ENCODE measurements around the gene CPVL. TPM values are rescaled to one million over a fixed set of nuclear protein-coding genes. Genes with fewer than 3 reads are reported as not detected.

Gene CPVL
- total RNA-seq, 5 donors from 2014 or later (not counting 1 experiment from before 2014, with no cell fraction given), result 0.47 to 1.6 (median 0.66) TPM

DNA sequence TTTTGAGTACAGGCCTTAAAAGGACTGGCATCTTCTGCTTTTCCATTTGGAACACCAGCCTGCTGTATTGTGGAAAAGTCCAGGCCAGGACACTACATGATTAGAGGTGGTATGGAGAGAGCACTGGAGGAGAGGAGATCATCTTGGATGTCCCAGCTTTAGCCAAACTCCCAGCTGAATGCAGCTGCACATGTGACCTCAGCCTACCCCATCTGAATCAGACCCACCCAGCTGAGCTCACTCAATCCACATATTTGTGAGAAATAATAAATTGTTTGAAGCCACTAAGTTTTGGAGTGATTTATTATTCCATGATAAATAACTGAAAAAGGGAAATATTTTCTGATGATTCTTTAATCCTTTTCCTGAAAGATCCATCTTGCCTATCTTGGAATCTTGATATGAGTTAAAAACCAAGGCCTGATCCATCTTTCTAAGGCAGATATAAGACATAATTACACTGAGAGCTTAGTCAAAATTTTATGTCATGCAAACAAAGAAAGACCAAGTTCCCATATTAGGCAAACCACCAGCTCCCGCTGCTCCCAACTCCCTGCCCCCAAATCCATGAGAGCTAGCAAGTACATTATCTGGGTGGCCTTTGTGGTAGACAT lies 133.1 kb downstream of the CPVL start:
- no peak for ATAC-seq (replicated peaks in 1 of 4)
- Mint-ChIP-seq H3K9me3 (no peaks in the 10 kb centered on the region), H3K4me3 (no peak overlapping the region), H3K27me3 (peaks cover 0 to 3% of the 10 kb centered on the region in 2 donors), H3K4me1 (no peaks in the 10 kb centered on the region), H3K27ac (no peak overlapping the region), H3K36me3 (no peaks in the 10 kb centered on the region)
- no peaks in the 10 kb centered on the region for H3K36me3 ChIP-seq (ENCODE audit: control insufficient read depth in 2 of 2, extremely low read depth in 1 of 2, insufficient read depth in 1 of 2, low read length in 1 of 2)
- H3K9me3 ChIP-seq, result no peaks in the 10 kb centered on the region
- CTCF ChIA-PET, result no interaction called here
- no peaks in the 10 kb centered on the region for H3K4me1 ChIP-seq (ENCODE audit: control insufficient read depth in 1 of 2, extremely low read depth in 1 of 2, insufficient read depth in 2 of 2, low read length in 2 of 2)
- POLR2A ChIA-PET, result no interaction called here
- peaks cover 0 to 3% of the 10 kb centered on the region in 2 experiments for H3K27me3 ChIP-seq (replicated peaks in 1 of 2; ENCODE audit: control insufficient read depth in 2 of 2, extremely low read depth in 1 of 2, insufficient read depth in 2 of 2, low read length in 1 of 2)
- DNase-seq, result no peak
- WGBS (ENCODE audit: insufficient coverage), result no CpG with 5 or more reads among the region's 1 CpG
- H3K4me3 ChIP-seq (ENCODE audit: control insufficient read depth in 1 of 2, extremely low read depth in 1 of 2, low read length in 1 of 2), result no peak overlapping the region
- H3K27ac ChIP-seq (ENCODE audit: low read length), result no peak overlapping the region

- no peaks in the 10 kb centered on the region for H3K9me3 Mint-ChIP-seq
- H3K9me3 ChIP-seq, result no peaks in the 10 kb centered on the region
- no peak overlapping the region for H3K27ac ChIP-seq (ENCODE audit: low read length)
- H3K36me3 Mint-ChIP-seq, result no peaks in the 10 kb centered on the region
- ATAC-seq (replicated peaks in 1 of 4) (no peak), DNase-seq (no peak)
- H3K27ac Mint-ChIP-seq, result no peak overlapping the region
- ChIA-PET POLR2A (interaction anchor here (0.6 to 0.7 kb wide), 2 partner anchors 11 to 139 kb away, joined by 3 to 5 read pairs; no protein-coding TSS in a partner anchor), CTCF (no interaction called here)
- H3K4me3 Mint-ChIP-seq, result no peak overlapping the region
- H3K4me1 Mint-ChIP-seq, result no peaks in the 10 kb centered on the region
- H3K4me3 ChIP-seq (ENCODE audit: control insufficient read depth in 1 of 2, extremely low read depth in 1 of 2, low read length in 1 of 2), result no peak overlapping the region
- no CpG with 5 or more reads among the region's 1 CpG for WGBS (ENCODE audit: insufficient coverage)
- H3K4me1 ChIP-seq (ENCODE audit: control insufficient read depth in 1 of 2, extremely low read depth in 1 of 2, insufficient read depth in 2 of 2, low read length in 2 of 2), result no peaks in the 10 kb centered on the region
- H3K27me3 Mint-ChIP-seq, result peaks cover 0 to 10% of the 10 kb centered on the region in 2 donors
- H3K36me3 ChIP-seq (ENCODE audit: control insufficient read depth in 2 of 2, extremely low read depth in 1 of 2, insufficient read depth in 1 of 2, low read length in 1 of 2), result no peaks in the 10 kb centered on the region
- no peaks in the 10 kb centered on the region for H3K27me3 ChIP-seq (replicated peaks in 1 of 2; ENCODE audit: control insufficient read depth in 2 of 2, extremely low read depth in 1 of 2, insufficient read depth in 2 of 2, low read length in 1 of 2)
These were observed 136.4 kb downstream of the CPVL start for GRCh38 chr7:29009947-29010346.

GRCh38 chr7:29008590-29008989 lies 137.7 kb downstream of the CPVL start:
- H3K27ac ChIP-seq (ENCODE audit: low read length), result no peak overlapping the region
- no peaks in the 10 kb centered on the region for H3K9me3 Mint-ChIP-seq
- H3K36me3 ChIP-seq (ENCODE audit: control insufficient read depth in 2 of 2, extremely low read depth in 1 of 2, insufficient read depth in 1 of 2, low read length in 1 of 2), result no peaks in the 10 kb centered on the region
- peaks cover 0 to 10% of the 10 kb centered on the region in 2 donors for H3K27me3 Mint-ChIP-seq
- no peaks in the 10 kb centered on the region for H3K27me3 ChIP-seq (replicated peaks in 1 of 2; ENCODE audit: control insufficient read depth in 2 of 2, extremely low read depth in 1 of 2, insufficient read depth in 2 of 2, low read length in 1 of 2)
- ChIA-PET POLR2A (no interaction called here), CTCF (interaction anchor here in 1 of 2 donors (0.7 kb wide), 1 partner anchor 27 kb away, joined by 4 read pairs; no protein-coding TSS in a partner anchor)
- WGBS (ENCODE audit: insufficient coverage), result 88% methylated on average over 1 of the region's 2 CpGs
- H3K9me3 ChIP-seq, result no peaks in the 10 kb centered on the region
- no peaks in the 10 kb centered on the region for H3K4me1 Mint-ChIP-seq
- no peak for DNase-seq
- H3K36me3 Mint-ChIP-seq, result no peaks in the 10 kb centered on the region
- no peak for ATAC-seq (replicated peaks in 1 of 4)
- no peak overlapping the region for H3K4me3 Mint-ChIP-seq
- H3K4me3 ChIP-seq (ENCODE audit: control insufficient read depth in 1 of 2, extremely low read depth in 1 of 2, low read length in 1 of 2), result no peak overlapping the region
- H3K27ac Mint-ChIP-seq, result no peak overlapping the region
- H3K4me1 ChIP-seq (ENCODE audit: control insufficient read depth in 1 of 2, extremely low read depth in 1 of 2, insufficient read depth in 2 of 2, low read length in 2 of 2), result no peaks in the 10 kb centered on the region

DNA sequence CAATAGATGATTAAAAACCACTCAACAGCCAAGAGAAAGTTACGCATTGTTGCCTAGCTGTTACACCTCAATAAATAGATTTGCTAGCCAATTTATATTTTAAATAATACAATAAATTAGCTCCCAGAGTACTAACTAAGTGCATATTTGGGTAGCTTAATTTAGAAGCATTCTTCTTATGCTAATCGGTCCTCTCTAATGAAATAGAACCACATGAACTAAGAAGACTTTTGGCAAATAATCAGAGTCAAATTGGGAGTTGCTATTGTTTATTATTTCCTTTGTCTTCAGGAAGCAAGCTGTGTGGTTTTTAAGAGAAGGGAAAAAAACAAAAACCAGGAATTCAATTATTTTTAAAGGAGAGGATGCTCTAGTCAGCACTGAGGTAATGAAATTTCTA lies 139.2 kb downstream of the CPVL start:
- ChIA-PET CTCF (no interaction called here), POLR2A (no interaction called here)
- no CpG with 5 or more reads among the region's 2 CpGs for WGBS (ENCODE audit: insufficient coverage)
- Mint-ChIP-seq H3K27me3 (peaks cover 0 to 10% of the 10 kb centered on the region in 2 donors), H3K27ac (no peak overlapping the region), H3K36me3 (no peaks in the 10 kb centered on the region), H3K4me3 (no peak overlapping the region), H3K9me3 (no peaks in the 10 kb centered on the region), H3K4me1 (no peaks in the 10 kb centered on the region)
- Histone ChIP-seq H3K27me3 (replicated peaks in 1 of 2; ENCODE audit: control insufficient read depth in 2 of 2, extremely low read depth in 1 of 2, insufficient read depth in 2 of 2, low read length in 1 of 2) (no peaks in the 10 kb centered on the region), H3K9me3 (no peaks in the 10 kb centered on the region), H3K4me1 (ENCODE audit: control insufficient read depth in 1 of 2, extremely low read depth in 1 of 2, insufficient read depth in 2 of 2, low read length in 2 of 2) (no peaks in the 10 kb centered on the region), H3K4me3 (ENCODE audit: control insufficient read depth in 1 of 2, extremely low read depth in 1 of 2, low read length in 1 of 2) (no peak overlapping the region), H3K27ac (ENCODE audit: low read length) (no peak overlapping the region), H3K36me3 (ENCODE audit: control insufficient read depth in 2 of 2, extremely low read depth in 1 of 2, insufficient read depth in 1 of 2, low read length in 1 of 2) (no peaks in the 10 kb centered on the region)
- no peak for ATAC-seq (replicated peaks in 1 of 4)
- DNase-seq, result no peak

DNA sequence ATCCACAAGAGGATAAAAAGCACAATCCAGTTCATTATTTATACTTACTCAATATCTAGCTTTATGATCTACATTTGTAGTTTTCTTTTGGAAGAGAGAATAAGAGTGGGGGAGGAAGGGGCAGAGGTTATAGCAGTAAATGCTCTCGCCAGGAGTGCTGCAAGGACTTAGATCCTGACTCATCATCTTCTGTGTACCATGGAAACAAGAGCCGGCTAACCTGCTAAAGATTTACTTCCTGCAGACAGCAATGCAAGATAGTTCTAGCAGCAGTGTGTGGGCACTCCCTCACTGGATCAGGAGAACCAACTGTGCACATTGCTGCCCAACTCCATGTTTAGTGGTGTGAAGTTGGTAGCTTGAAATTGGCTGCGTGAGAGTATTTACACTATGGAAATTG lies 140.5 kb downstream of the CPVL start:
- Histone ChIP-seq H3K9me3 (no peaks in the 10 kb centered on the region), H3K36me3 (ENCODE audit: control insufficient read depth in 2 of 2, extremely low read depth in 1 of 2, insufficient read depth in 1 of 2, low read length in 1 of 2) (no peaks in the 10 kb centered on the region), H3K27me3 (replicated peaks in 1 of 2; ENCODE audit: control insufficient read depth in 2 of 2, extremely low read depth in 1 of 2, insufficient read depth in 2 of 2, low read length in 1 of 2) (no peaks in the 10 kb centered on the region), H3K4me3 (ENCODE audit: control insufficient read depth in 1 of 2, extremely low read depth in 1 of 2, low read length in 1 of 2) (no peak overlapping the region), H3K27ac (ENCODE audit: low read length) (no peak overlapping the region), H3K4me1 (ENCODE audit: control insufficient read depth in 1 of 2, extremely low read depth in 1 of 2, insufficient read depth in 2 of 2, low read length in 2 of 2) (no peaks in the 10 kb centered on the region)
- no peak for DNase-seq
- no peak overlapping the region for H3K27ac Mint-ChIP-seq
- CTCF ChIA-PET, result no interaction called here
- ATAC-seq (replicated peaks in 1 of 4), result no peak
- no peak overlapping the region for H3K4me3 Mint-ChIP-seq
- H3K4me1 Mint-ChIP-seq, result no peaks in the 10 kb centered on the region
- POLR2A ChIA-PET, result no interaction called here
- no peaks in the 10 kb centered on the region for H3K36me3 Mint-ChIP-seq
- no CpG with 5 or more reads among the region's 3 CpGs for WGBS (ENCODE audit: insufficient coverage)
- no peaks in the 10 kb centered on the region for H3K9me3 Mint-ChIP-seq
- H3K27me3 Mint-ChIP-seq, result peaks cover 0 to 8% of the 10 kb centered on the region in 2 donors

DNA sequence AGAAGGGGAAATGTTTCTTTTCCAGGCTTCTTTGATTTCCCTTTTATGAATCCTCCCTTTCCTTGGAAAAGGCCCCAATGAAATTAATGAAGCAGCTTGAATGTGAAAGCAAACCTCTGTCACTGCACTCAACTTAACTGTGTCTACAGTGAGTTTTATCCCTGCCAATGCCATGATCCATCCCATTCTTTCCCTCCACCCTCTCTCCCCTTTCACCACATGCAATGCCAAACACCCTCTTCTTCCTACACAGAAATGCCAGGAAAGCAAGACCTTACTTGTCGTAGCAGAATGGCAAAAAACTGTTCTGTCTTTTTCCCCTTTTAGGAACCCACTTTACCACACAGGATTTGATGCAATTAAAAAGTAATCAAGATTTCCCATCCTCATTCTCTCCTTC lies 140.9 kb downstream of the CPVL start:
- ChIA-PET CTCF (no interaction called here), POLR2A (no interaction called here)
- peaks cover 0 to 11% of the 10 kb centered on the region in 2 donors for H3K27me3 Mint-ChIP-seq
- Histone ChIP-seq H3K4me3 (ENCODE audit: control insufficient read depth in 1 of 2, extremely low read depth in 1 of 2, low read length in 1 of 2) (no peak overlapping the region), H3K27me3 (replicated peaks in 1 of 2; ENCODE audit: control insufficient read depth in 2 of 2, extremely low read depth in 1 of 2, insufficient read depth in 2 of 2, low read length in 1 of 2) (no peaks in the 10 kb centered on the region), H3K4me1 (ENCODE audit: control insufficient read depth in 1 of 2, extremely low read depth in 1 of 2, insufficient read depth in 2 of 2, low read length in 2 of 2) (no peaks in the 10 kb centered on the region), H3K9me3 (no peaks in the 10 kb centered on the region), H3K27ac (ENCODE audit: low read length) (no peak overlapping the region), H3K36me3 (ENCODE audit: control insufficient read depth in 2 of 2, extremely low read depth in 1 of 2, insufficient read depth in 1 of 2, low read length in 1 of 2) (no peaks in the 10 kb centered on the region)
- H3K4me1 Mint-ChIP-seq, result no peaks in the 10 kb centered on the region
- no peak overlapping the region for H3K27ac Mint-ChIP-seq
- no peaks in the 10 kb centered on the region for H3K9me3 Mint-ChIP-seq
- ATAC-seq (replicated peaks in 1 of 4) (no peak), DNase-seq (no peak)
- WGBS (ENCODE audit: insufficient coverage), result 82% methylated on average over 1 of the region's 1 CpG
- no peak overlapping the region for H3K4me3 Mint-ChIP-seq
- H3K36me3 Mint-ChIP-seq, result no peaks in the 10 kb centered on the region

- ChIA-PET POLR2A (no interaction called here), CTCF (no interaction called here)
- H3K27ac ChIP-seq (ENCODE audit: low read length), result no peak overlapping the region
- peaks cover 0 to 14% of the 10 kb centered on the region in 2 donors for H3K27me3 Mint-ChIP-seq
- no peaks in the 10 kb centered on the region for H3K36me3 Mint-ChIP-seq
- H3K4me3 ChIP-seq (ENCODE audit: control insufficient read depth in 1 of 2, extremely low read depth in 1 of 2, low read length in 1 of 2), result no peak overlapping the region
- H3K9me3 Mint-ChIP-seq, result no peaks in the 10 kb centered on the region
- DNase-seq, result no peak
- no peaks in the 10 kb centered on the region for H3K9me3 ChIP-seq
- H3K4me1 Mint-ChIP-seq, result no peaks in the 10 kb centered on the region
- no peaks in the 10 kb centered on the region for H3K27me3 ChIP-seq (replicated peaks in 1 of 2; ENCODE audit: control insufficient read depth in 2 of 2, extremely low read depth in 1 of 2, insufficient read depth in 2 of 2, low read length in 1 of 2)
- no peak overlapping the region for H3K4me3 Mint-ChIP-seq
- no peaks in the 10 kb centered on the region for H3K36me3 ChIP-seq (ENCODE audit: control insufficient read depth in 2 of 2, extremely low read depth in 1 of 2, insufficient read depth in 1 of 2, low read length in 1 of 2)
- no peak overlapping the region for H3K27ac Mint-ChIP-seq
- no peaks in the 10 kb centered on the region for H3K4me1 ChIP-seq (ENCODE audit: control insufficient read depth in 1 of 2, extremely low read depth in 1 of 2, insufficient read depth in 2 of 2, low read length in 2 of 2)
- 81% methylated on average over 3 of the region's 5 CpGs for WGBS (ENCODE audit: insufficient coverage)
- no peak for ATAC-seq (replicated peaks in 1 of 4)
These were observed 142.6 kb downstream of the CPVL start for GRCh38 chr7:29003703-29004102.
